Measurements from ENCODE around the gene NOX4.
"Not testable (repeated sequence)": the region's sequence is repeated elsewhere in the genome, so short reads cannot be mapped to it uniquely, and the experiment has no call there.

GRCh38 chr11:89286601-89287000, 204.6 kb downstream of the NOX4 start:
- not testable (repeated sequence) for TF ChIP-seq CTCF (IDR thresholded peaks at IDR 0.05; ENCODE audit: low read depth, low read length, poor library complexity, severe bottlenecking); EZH2phosphoT487 (IDR thresholded peaks at IDR 0.05; ENCODE audit: borderline replicate concordance, low read length)

Measured in DOHH2 (cell line).